ENCODE measurements around the gene ABCC8.

ABCC8 gene

GRCh38 chr11:17423533-17424310 is 52.9 kb downstream of the ABCC8 start:
- DNase-seq (ENCODE audit: low spot score), result no peak
- in situ Hi-C loops (cut with MboI; ENCODE audit: low sequenced_read_pairs, unreplicated experiment), result no loop called here
- TF ChIP-seq CTCF (IDR thresholded peaks at IDR 0.05; ENCODE audit: borderline replicate concordance, control extremely low read depth, extremely low read depth, insufficient read depth, missing control alignments), result no peak

GRCh38 chr11:17421781-17422180 is 54.9 kb downstream of the ABCC8 start:
- TF ChIP-seq CTCF (IDR thresholded peaks at IDR 0.05; ENCODE audit: borderline replicate concordance, control extremely low read depth, extremely low read depth, insufficient read depth, missing control alignments), result no peak
- in situ Hi-C loops (cut with MboI; ENCODE audit: low sequenced_read_pairs, unreplicated experiment), result no loop called here
- no peak for DNase-seq (ENCODE audit: low spot score)

GRCh38 chr11:17418444-17419081 is 58.1 kb downstream of the ABCC8 start:
- in situ Hi-C loops (cut with MboI; ENCODE audit: low sequenced_read_pairs, unreplicated experiment), result no loop called here
- no peak for DNase-seq (ENCODE audit: low spot score)
- no peak for TF ChIP-seq CTCF (IDR thresholded peaks at IDR 0.05; ENCODE audit: borderline replicate concordance, control extremely low read depth, extremely low read depth, insufficient read depth, missing control alignments)

GRCh38 chr11:17416492-17416891 is 60.2 kb downstream of the ABCC8 start:
- no peak for DNase-seq (ENCODE audit: low spot score)
- no peak for TF ChIP-seq CTCF (IDR thresholded peaks at IDR 0.05; ENCODE audit: borderline replicate concordance, control extremely low read depth, extremely low read depth, insufficient read depth, missing control alignments)
- in situ Hi-C loops (cut with MboI; ENCODE audit: low sequenced_read_pairs, unreplicated experiment), result no loop called here

GRCh38 chr11:17415523-17416104 is 61.0 kb downstream of the ABCC8 start:
- no peak for TF ChIP-seq CTCF (IDR thresholded peaks at IDR 0.05; ENCODE audit: borderline replicate concordance, control extremely low read depth, extremely low read depth, insufficient read depth, missing control alignments)
- in situ Hi-C loops (cut with MboI; ENCODE audit: low sequenced_read_pairs, unreplicated experiment), result no loop called here
- DNase-seq (ENCODE audit: low spot score), result no peak

- in situ Hi-C loops (cut with MboI; ENCODE audit: low sequenced_read_pairs, unreplicated experiment), result no loop called here
Measured at GRCh38 chr11:17414992-17415391, 61.7 kb downstream of the ABCC8 start.

More at GRCh38 chr11:17414992-17415391, 61.7 kb downstream of the ABCC8 start:
- TF ChIP-seq CTCF (IDR thresholded peaks at IDR 0.05; ENCODE audit: borderline replicate concordance, control extremely low read depth, extremely low read depth, insufficient read depth, missing control alignments), result no peak
- DNase-seq (ENCODE audit: low spot score), result no peak

All from GM13976 (cell line).